Left forelimb (tissue), 1 donor: ENCODE measurements around the gene PCDHA9.
"Not testable (repeated sequence)": the region's sequence is repeated elsewhere in the genome, so short reads cannot be mapped to it uniquely, and the experiment has no call there.

ENCODE experiments used
- DNase-seq: peaks from one replicate; pipeline ENCODE4 v3.0.0-alpha.2; 2018; ENCODE audit warnings: low spot score

PCDHA9 gene, protein sequence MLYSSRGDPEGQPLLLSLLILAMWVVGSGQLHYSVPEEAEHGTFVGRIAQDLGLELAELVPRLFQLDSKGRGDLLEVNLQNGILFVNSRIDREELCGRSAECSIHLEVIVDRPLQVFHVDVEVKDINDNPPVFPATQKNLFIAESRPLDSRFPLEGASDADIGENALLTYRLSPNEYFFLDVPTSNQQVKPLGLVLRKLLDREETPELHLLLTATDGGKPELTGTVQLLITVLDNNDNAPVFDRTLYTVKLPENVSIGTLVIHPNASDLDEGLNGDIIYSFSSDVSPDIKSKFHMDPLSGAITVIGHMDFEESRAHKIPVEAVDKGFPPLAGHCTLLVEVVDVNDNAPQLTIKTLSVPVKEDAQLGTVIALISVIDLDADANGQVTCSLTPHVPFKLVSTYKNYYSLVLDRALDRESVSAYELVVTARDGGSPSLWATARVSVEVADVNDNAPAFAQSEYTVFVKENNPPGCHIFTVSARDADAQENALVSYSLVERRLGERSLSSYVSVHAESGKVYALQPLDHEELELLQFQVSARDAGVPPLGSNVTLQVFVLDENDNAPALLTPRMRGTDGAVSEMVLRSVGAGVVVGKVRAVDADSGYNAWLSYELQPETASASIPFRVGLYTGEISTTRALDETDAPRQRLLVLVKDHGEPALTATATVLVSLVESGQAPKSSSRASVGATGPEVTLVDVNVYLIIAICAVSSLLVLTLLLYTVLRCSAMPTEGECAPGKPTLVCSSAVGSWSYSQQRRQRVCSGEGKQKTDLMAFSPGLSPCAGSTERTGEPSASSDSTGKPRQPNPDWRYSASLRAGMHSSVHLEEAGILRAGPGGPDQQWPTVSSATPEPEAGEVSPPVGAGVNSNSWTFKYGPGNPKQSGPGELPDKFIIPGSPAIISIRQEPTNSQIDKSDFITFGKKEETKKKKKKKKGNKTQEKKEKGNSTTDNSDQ

DNA sequence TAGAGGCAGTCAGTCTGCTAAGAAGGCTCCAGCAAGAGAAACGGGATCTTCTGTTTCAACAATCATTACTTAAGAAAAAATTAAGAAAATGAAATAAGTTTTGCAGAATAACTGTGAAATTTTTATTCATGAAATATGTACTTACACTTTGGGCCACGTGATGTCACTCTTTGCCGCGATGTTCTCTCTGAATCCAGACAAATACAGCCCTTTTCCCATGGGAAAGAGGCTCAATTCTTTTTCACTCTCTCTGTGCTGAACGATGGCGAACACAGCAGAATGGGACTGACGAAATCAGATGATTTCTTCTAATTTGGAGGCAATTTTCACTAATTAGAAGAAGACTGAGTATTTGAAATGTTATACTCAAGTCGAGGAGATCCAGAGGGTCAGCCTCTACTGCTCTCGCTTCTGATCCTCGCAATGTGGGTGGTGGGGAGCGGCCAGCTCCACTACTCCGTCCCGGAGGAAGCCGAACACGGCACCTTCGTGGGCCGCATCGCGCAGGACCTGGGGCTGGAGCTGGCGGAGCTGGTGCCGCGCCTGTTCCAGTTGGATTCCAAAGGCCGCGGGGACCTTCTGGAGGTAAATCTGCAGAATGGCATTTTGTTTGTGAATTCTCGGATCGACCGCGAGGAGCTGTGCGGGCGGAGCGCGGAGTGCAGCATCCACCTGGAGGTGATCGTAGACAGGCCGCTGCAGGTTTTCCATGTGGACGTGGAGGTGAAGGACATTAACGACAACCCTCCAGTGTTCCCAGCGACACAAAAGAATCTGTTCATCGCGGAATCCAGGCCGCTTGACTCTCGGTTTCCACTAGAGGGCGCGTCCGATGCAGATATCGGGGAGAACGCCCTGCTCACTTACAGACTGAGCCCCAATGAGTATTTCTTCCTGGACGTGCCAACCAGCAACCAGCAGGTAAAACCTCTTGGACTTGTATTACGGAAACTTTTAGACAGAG, at the start of gene PCDHA9:
TSS of gene PCDHA9 (plus strand) at position 244 of the 964 bp plus-strand sequence. CDS start at position 358, 114 bp downstream.
- not testable (repeated sequence) for DNase-seq

DNA sequence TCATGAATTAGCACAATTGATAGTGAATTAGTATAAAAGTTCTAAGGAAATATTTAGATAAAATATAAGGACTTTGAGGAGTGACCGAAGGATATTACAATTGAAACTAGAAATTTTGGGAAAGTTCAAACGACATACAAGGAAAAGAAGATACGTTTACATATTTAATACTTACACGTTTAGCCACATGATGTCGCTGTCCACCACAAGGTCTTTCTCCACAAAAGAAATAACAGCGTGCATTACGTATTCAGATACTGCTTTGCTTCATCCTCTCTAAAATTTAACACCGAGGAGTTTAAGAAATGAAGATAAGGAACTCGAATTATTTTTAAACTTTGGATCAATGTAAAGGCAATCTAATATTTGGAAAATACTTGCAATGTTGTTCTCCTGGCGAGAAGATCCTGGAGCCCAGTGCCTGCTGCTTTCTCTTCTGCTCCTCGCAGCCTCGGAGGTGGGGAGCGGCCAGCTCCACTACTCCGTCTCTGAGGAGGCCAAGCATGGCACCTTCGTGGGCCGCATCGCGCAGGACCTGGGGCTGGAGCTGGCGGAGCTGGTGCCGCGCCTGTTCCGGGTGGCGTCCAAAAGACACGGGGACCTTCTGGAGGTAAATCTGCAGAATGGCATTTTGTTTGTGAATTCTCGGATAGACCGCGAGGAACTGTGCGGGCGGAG, 47.2 kb upstream of the PCDHA9 start, which contains the start of gene PCDHA3:
TSS of gene PCDHA3 (plus strand) at position 242 of the 678 bp plus-strand sequence.
- DNase-seq, result no peak

DNA sequence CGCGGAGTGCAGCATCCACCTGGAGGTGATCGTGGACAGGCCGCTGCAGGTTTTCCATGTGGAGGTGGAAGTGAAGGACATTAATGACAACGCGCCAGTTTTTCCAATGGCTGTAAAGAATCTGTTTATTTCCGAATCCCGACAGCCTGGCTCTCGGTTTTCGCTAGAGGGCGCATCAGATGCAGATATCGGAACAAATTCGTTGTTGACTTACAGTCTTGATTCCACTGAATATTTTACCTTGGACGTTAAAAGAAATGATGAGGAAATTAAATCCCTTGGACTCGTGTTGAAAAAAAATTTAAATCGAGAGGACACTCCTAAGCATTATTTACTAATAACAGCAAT, 46.7 kb upstream of the PCDHA9 start:
- DNase-seq, result no peak

DNA sequence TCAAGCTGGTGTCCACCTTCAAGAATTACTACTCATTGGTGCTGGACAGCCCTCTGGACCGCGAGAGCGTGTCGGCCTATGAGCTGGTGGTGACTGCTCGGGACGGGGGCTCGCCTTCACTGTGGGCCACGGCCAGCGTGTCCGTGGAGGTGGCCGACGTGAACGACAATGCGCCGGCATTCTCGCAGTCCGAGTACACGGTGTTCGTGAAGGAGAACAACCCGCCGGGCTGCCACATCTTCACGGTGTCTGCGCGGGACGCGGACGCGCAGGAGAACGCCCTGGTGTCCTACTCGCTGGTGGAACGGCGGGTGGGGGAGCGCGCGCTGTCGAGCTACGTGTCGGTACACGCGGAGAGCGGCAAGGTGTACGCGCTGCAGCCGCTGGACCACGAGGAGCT, 45.8 kb upstream of the PCDHA9 start:
- DNase-seq, result not testable (repeated sequence)

DNA sequence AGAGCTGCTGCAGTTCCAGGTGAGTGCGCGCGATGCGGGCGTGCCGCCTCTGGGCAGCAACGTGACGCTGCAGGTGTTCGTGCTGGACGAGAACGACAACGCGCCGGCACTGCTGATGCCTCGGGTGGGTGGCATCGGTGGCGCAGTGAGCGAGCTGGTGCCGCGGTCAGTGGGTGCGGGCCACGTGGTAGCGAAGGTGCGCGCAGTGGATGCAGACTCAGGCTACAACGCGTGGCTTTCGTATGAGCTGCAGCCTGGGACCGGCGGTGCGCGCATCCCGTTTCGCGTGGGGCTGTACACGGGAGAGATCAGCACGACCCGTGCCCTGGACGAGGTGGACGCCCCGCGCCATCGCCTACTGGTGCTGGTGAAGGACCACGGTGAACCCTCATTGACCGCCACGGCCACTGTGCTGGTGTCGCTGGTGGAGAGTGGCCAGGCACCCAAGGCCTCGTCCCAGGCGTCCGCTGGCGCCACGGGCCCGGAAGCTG, 45.4 kb upstream of the PCDHA9 start:
- no peak for DNase-seq

DNA sequence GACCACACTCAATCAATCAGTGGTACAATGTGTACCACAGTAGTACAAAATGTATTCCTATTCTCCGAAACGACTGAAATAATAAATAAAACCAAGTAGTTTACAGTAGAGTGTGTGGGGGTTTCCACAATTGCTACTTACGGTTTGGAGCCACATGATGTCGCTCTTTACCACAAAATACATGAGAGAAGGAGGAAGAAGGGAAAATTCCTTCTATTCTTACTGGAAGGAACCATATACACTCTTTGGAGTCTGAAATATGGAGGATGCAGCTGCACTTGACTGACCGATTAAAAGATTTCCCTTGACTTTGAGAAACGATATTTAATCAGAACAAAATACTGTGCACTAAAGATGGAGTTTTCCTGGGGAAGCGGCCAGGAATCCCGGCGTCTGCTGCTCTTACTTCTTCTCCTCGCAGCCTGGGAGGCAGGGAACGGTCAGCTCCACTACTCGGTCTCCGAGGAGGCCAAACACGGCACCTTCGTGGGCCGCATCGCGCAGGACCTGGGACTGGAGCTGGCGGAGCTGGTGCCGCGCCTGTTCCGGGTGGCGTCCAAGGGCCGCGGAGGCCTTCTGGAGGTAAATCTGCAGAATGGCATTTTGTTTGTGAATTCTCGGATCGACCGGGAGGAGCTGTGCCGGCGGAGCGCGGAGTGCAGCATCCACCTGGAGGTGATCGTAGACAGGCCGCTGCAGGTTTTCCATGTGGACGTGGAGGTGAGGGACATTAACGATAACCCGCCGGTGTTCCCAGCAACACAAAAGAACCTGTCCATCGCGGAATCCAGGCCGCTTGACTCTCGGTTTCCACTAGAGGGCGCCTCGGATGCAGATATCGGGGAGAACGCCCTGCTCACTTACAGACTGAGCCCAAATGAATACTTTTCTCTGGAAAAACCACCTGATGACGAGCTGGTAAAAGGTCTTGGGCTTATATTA, 41.1 kb upstream of the PCDHA9 start, which contains the start of gene PCDHA4:
TSS of gene PCDHA4 (plus strand) at position 235 of the 942 bp plus-strand sequence.
- DNase-seq, result no peak

DNA sequence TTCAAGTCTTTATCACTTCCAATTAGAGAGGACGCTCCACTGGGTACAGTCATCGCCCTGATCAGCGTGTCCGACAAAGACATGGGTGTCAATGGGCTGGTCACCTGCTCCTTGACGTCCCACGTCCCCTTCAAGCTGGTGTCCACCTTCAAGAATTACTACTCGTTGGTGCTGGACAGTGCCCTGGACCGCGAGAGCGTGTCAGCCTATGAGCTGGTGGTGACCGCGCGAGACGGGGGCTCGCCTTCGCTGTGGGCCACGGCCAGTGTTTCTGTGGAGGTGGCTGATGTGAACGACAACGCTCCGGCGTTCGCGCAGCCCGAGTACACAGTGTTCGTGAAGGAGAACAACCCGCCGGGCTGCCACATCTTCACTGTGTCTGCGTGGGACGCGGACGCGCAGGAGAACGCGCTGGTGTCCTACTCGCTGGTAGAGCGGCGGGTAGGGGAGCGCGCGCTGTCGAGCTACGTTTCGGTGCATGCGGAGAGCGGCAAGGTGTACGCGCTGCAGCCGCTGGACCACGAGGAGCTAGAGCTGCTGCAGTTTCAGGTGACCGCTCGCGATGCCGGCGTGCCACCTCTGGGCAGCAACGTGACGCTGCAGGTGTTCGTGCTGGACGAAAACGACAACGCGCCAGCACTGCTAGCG, 39.8 kb upstream of the PCDHA9 start:
- not testable (repeated sequence) for DNase-seq

DNA sequence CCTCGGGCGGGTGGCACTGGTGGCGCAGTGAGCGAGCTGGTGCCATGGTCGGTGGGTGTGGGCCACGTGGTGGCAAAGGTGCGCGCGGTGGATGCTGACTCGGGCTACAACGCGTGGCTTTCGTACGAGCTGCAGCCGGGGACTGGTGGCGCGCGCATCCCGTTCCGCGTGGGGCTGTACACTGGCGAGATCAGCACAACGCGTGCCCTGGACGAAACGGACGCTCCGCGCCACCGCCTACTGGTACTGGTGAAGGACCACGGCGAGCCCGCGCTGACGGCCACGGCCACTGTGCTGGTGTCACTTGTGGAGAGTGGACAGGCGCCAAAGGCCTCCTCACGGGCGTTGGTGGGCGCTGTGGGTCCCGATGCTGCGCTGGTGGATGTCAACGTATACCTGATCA, 39.3 kb upstream of the PCDHA9 start:
- DNase-seq, result no peak

DNA sequence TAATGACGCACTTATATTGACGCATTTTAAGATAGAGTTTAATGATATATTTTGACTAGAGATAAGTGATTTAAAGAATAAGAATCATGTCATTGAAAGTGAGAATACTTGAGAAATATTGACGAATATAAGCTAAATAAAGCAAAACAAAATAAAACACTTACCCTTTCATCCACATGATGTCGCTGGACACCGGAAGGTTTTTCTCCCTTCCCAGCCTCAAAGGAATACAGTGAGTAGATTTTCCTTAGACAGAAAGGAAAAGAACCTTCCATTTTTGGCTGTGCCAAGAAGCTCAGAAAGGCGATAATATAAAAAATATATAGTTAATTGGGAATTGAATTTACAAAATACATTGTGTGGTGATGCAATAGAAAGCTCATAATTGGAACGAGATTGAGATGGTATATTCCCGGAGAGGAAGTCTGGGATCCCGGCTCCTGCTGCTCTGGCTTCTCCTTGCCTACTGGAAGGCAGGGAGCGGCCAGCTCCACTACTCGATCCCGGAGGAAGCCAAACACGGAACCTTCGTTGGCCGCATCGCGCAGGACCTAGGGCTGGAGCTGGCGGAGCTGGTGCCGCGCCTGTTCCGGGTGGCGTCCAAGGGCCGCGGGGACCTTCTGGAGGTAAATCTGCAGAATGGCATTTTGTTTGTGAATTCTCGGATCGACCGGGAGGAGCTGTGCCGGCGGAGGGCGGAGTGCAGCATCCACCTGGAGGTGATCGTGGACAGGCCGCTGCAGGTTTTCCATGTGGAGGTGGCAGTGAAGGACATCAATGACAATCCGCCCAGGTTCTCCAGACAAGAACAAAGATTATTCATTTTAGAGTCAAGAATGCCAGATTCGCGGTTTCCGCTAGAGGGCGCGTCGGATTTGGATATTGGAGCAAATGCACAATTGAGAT, 26.6 kb upstream of the PCDHA9 start, which contains the start of gene PCDHA5:
TSS of gene PCDHA5 (plus strand) at position 239 of the 906 bp plus-strand sequence.
- no peak for DNase-seq

DNA sequence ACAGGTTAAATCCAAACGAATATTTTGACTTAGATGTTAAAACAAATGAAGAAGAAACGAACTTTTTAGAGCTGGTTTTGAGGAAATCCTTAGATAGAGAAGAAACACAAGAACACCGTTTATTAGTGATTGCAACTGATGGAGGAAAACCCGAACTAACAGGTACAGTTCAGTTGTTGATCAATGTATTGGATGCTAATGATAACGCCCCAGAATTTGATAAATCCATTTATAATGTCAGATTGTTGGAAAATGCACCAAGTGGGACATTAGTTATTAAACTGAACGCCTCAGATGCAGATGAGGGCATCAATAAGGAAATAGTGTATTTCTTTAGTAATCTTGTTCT, 25.9 kb upstream of the PCDHA9 start:
- DNase-seq, result no peak

DNA sequence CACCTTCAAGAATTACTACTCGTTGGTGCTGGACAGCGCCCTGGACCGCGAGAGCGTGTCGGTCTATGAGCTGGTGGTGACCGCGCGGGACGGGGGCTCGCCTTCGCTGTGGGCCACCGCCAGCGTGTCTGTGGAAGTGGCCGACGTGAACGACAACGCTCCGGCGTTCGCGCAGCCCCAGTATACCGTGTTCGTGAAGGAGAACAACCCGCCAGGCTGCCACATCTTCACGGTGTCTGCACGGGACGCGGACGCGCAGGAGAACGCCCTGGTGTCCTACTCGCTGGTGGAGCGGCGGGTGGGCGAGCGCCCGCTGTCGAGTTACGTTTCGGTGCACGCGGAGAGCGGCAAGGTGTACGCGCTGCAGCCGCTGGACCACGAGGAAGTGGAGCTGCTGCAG, 25.2 kb upstream of the PCDHA9 start:
- not testable (repeated sequence) for DNase-seq

DNA sequence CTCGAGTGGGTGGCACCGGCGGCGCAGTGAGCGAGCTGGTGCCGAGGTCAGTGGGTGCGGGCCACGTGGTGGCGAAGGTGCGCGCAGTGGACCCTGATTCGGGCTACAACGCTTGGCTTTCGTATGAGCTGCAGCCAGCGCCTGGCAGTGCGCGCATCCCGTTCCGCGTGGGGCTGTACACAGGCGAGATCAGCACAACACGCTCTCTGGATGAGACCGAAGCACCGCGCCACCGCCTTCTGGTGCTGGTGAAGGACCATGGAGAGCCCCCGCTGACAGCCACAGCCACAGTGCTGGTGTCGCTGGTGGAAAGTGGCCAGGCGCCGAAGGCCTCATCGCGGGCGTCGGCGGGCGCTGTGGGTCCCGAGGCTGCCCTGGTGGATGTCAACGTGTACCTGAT, 24.7 kb upstream of the PCDHA9 start:
- no peak for DNase-seq

DNA sequence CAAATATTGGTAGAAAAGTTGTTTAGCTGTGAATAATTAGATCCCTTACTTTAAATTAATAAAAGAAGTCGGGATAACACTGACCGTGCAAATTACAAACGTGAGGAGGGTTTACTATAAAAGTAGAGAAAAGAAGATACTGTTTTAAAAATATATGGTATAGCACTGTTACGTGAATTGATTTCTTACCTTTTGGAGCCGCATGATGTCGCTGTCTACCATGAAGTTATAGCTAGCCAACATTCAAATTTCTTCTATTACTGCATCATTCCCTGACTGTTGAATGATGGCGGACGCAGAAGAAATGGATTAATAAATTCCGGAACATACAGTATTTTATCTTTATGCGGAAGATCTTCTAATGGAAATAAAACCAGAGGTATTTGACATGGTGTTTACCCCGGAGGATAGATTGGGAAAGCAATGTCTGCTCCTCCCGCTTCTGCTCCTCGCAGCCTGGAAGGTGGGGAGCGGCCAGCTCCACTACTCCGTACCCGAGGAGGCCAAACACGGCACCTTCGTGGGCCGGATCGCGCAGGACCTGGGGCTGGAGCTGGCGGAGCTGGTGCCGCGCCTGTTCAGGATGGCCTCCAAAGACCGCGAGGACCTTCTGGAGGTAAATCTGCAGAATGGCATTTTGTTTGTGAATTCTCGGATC, 20.3 kb upstream of the PCDHA9 start, which contains the start of gene PCDHA6:
TSS of gene PCDHA6 (plus strand) at position 257 of the 658 bp plus-strand sequence. CDS start at position 389, 132 bp downstream.
- DNase-seq, result no peak

DNA sequence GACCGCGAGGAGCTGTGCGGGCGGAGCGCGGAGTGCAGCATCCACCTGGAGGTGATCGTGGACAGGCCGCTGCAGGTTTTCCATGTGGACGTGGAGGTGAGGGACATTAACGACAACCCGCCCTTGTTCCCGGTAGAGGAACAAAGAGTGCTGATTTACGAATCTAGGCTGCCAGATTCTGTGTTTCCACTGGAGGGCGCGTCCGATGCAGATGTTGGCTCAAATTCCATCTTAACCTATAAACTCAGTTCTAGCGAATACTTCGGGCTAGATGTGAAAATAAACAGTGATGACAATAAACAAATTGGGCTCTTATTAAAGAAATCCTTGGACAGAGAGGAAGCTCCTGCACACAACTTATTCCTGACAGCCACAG, 19.8 kb upstream of the PCDHA9 start:
- DNase-seq, result no peak

DNA sequence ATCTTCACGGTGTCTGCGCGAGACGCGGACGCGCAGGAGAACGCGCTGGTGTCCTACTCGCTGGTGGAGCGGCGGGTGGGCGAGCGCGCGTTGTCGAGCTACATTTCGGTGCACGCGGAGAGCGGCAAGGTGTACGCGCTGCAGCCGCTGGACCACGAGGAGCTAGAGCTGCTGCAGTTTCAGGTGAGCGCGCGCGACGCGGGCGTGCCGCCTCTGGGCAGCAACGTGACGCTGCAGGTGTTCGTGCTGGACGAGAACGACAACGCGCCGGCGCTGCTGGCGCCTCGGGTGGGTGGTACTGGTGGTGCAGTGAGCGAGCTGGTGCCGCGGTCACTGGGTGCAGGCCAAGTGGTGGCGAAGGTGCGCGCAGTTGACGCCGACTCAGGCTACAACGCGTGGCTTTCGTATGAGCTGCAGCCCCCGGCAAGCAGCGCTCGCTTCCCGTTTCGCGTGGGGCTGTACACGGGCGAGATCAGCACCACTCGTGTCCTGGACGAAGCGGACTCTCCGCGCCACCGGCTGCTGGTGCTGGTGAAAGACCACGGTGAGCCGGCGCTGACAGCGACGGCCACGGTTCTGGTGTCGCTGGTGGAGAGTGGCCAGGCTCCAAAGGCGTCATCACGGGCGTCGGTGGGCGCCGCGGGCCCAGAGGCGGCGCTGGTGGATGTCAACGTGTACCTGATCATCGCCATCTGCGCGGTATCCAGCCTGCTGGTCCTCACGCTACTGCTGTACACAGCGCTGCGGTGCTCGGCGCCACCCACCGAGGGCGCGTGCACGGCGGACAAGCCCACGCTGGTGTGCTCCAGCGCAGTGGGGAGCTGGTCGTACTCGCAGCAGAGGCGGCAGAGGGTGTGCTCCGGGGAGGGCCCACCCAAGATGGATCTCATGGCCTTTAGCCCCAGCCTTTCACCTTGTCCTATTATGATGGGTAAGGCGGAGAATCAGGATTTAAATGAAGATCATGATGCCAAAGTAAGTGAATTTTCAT, 18.4 kb upstream of the PCDHA9 start:
- DNase-seq, result not testable (repeated sequence)

DNA sequence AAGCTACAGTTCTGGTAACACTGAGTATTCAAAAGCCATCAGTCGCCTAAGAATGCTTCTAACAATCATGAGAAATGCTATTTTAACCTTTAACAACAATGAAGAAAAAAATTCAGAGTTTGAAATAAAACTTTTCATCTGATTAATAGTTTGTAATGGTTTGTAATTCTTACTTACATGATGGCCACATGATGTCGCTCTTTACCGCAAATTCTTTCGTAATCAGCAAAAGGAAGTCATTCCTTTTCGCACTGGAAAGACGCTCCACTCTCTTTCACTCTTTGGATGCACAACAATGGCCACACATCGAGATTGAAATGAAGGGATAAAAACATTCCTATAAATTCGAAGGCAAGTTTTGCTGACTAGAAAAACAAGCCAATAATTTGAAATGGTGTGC, 14.2 kb upstream of the PCDHA9 start, which contains the start of gene PCDHA7:
TSS of gene PCDHA7 (plus strand) at position 277 of the 400 bp plus-strand sequence. CDS start at position 392, 115 bp downstream.
- DNase-seq, result no peak
